Kidney (tissue), 14 donors: Measurements from ENCODE around the gene NDUFAF2. TPM values are rescaled to one million over a fixed set of nuclear protein-coding genes. Genes with fewer than 3 reads are reported as not detected.

Experiments used
- DNase-seq, 5 donors: peaks; one replicate each; pipeline ENCODE4 v3.0.0-alpha.2; 2013 to 2020
- FAIRE-seq: peaks from 2 replicates; lab custom pipeline; 2012; peaks lifted over from hg19 to GRCh38; lab: Jason Lieb, UNC
- H3K27ac ChIP-seq, 2 donors: one replicate each; pipeline ENCODE4 v1.7.0; 2013; ENCODE audit warnings: low read depth in 2 of 2, low read length in 2 of 2, inconsistent platforms in 1 of 2
- H3K27me3 ChIP-seq: one replicate; pipeline ENCODE4 v1.7.1; 2013; ENCODE audit warnings: low read length, inconsistent platforms; ENCODE audit not compliant: control insufficient read depth, insufficient read depth
- H3K36me3 ChIP-seq, 3 donors: one replicate each; pipeline versions ENCODE4 v1.7.0 to v1.7.1; 2013; ENCODE audit warnings: low read length in 3 of 3, control low read depth in 1 of 3, inconsistent platforms in 1 of 3; ENCODE audit not compliant: insufficient read depth in 3 of 3, control insufficient read depth in 2 of 3
- H3K4me1 ChIP-seq, 3 donors: one replicate each; pipeline versions ENCODE4 v1.7.0 to v1.7.1; 2013; ENCODE audit warnings: low read length in 3 of 3, inconsistent platforms in 1 of 3, low read depth in 1 of 3; ENCODE audit not compliant: control insufficient read depth in 2 of 3, insufficient read depth in 2 of 3
- H3K4me3 ChIP-seq, 3 donors: one replicate each; pipeline versions ENCODE4 v1.7.0 to v1.8.1; 2013; ENCODE audit warnings: low read length in 3 of 3, control low read depth in 1 of 3, inconsistent platforms in 1 of 3
- H3K9ac ChIP-seq, 3 donors: one replicate each; pipeline versions ENCODE4 v1.7.0 to v1.7.1; 2013; ENCODE audit warnings: low read length in 3 of 3, control low read depth in 1 of 3, inconsistent platforms in 1 of 3
- H3K9me3 ChIP-seq, 3 donors: one replicate each; pipeline versions ENCODE4 v1.7.0 to v1.7.1; 2013; ENCODE audit warnings: low read length in 3 of 3, control low read depth in 1 of 3, inconsistent platforms in 1 of 3; ENCODE audit not compliant: control insufficient read depth in 2 of 3, insufficient read depth in 1 of 3
- intact Hi-C: fragments of 100-400 bp; cut with DNase I; formaldehyde crosslinking; loops from one replicate; pipeline ENCODE4 v1.11.1; 2022
- polyA plus RNA-seq: library from polyadenylated mRNA; stranded (reverse); fragments of 350-450 nt; fragmentation: Illumina TruSeq; extraction: RNeasy Lipid Tissue Mini Kit (QIAGEN cat#74804); gene quantifications from one replicate; pipeline ENCODE4 v1.2.3, GENCODE V29; 2014; ENCODE audit warnings: low read depth, low replicate concordance; ENCODE audit not compliant: insufficient read depth
- total RNA-seq: library from RNA; stranded (reverse); fragmentation: NEBNext Ultra II Directional; extraction: Animal tissue kit (Norgen Biotek cat#: 25700); gene quantifications from one replicate; pipeline ENCODE4 v1.2.1, GENCODE V29; 2021
- TF ChIP-seq, protein P1 (sequence below): IDR thresholded peaks from 3 replicates; pipeline ENCODE4 v1.5.1; 2012; ENCODE audit warnings: mild to moderate bottlenecking, moderate library complexity, borderline replicate concordance; ENCODE audit not compliant: insufficient read depth; ENCODE audit errors: extremely low read depth
- donor health status: control.
- donor health status: control.
- donor health status: control.
- donor health status: control.
- donor health status: control.
- donor health status: DM: yes; HTN: yes; CAD: no.
- donor health status: Normal renal cell carcinoma (clear cell type).

Gene NDUFAF2
- total and polyA plus RNA-seq, 2 donors from 2014 or later = 23.7 to 47.5 TPM

DNA sequence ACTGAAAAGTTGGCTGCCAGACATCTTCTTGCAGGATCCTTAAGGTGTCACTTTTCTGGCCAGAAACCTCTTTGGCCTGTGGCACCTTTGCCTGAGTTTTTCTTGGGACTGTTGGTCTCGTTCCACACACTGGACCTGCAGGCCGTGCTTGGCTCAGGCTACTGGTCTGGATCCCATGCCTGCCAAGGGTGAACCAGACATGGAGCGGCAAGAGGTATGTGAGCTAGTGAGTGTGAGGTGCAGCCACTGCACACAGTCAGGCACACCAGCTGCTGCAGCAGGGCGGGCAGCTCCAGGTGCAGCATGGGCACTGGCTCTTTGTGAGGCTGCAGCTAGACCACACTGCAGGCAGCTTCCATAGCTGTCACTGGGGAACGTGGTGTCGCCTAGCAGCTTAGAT is 47.9 kb downstream of the NDUFAF2 start:
- Histone ChIP-seq H3K9me3 (no peaks in the 10 kb centered on the region), H3K27ac (no peak overlapping the region), H3K4me1 (no peaks in the 10 kb centered on the region), H3K27me3 (no peaks in the 10 kb centered on the region), H3K4me3 (no peak overlapping the region), H3K9ac (no peak overlapping the region), H3K36me3 (no peaks in the 10 kb centered on the region)
- no peak for DNase-seq
- FAIRE-seq = no peak
- intact Hi-C loops = no loop called here
- TF ChIP-seq, protein P1, sequence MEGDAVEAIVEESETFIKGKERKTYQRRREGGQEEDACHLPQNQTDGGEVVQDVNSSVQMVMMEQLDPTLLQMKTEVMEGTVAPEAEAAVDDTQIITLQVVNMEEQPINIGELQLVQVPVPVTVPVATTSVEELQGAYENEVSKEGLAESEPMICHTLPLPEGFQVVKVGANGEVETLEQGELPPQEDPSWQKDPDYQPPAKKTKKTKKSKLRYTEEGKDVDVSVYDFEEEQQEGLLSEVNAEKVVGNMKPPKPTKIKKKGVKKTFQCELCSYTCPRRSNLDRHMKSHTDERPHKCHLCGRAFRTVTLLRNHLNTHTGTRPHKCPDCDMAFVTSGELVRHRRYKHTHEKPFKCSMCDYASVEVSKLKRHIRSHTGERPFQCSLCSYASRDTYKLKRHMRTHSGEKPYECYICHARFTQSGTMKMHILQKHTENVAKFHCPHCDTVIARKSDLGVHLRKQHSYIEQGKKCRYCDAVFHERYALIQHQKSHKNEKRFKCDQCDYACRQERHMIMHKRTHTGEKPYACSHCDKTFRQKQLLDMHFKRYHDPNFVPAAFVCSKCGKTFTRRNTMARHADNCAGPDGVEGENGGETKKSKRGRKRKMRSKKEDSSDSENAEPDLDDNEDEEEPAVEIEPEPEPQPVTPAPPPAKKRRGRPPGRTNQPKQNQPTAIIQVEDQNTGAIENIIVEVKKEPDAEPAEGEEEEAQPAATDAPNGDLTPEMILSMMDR = no peak

DNA sequence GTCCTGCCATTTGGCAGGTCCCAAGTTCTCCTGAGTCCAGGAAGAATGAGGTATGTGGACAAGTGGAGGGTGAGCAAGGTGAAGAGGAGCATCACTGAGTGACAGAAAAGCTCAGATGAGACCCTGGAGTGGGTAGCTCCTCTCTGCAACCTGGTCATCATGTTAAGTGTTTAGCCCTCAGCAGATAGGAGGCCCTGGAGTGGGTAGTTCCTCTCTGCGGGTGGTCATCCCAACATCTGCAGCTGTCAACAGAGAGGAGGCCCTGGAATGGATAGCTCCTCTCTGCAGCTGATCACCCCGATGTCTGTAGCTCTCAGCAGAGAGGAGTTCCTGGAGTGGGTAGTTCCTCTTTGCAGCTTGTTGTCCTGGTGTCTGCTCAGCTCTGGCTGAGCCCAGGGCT is 48.4 kb downstream of the NDUFAF2 start:
- TF ChIP-seq, protein P1 = no peak
- no peak overlapping the region for H3K9ac ChIP-seq
- no peaks in the 10 kb centered on the region for H3K36me3 ChIP-seq
- DNase-seq (no peak), FAIRE-seq (no peak)
- no peak overlapping the region for H3K27ac ChIP-seq
- H3K4me3 ChIP-seq = no peak overlapping the region
- no peaks in the 10 kb centered on the region for H3K27me3 ChIP-seq
- intact Hi-C loops = no loop called here
- no peaks in the 10 kb centered on the region for H3K9me3 ChIP-seq
- H3K4me1 ChIP-seq = no peaks in the 10 kb centered on the region

DNA sequence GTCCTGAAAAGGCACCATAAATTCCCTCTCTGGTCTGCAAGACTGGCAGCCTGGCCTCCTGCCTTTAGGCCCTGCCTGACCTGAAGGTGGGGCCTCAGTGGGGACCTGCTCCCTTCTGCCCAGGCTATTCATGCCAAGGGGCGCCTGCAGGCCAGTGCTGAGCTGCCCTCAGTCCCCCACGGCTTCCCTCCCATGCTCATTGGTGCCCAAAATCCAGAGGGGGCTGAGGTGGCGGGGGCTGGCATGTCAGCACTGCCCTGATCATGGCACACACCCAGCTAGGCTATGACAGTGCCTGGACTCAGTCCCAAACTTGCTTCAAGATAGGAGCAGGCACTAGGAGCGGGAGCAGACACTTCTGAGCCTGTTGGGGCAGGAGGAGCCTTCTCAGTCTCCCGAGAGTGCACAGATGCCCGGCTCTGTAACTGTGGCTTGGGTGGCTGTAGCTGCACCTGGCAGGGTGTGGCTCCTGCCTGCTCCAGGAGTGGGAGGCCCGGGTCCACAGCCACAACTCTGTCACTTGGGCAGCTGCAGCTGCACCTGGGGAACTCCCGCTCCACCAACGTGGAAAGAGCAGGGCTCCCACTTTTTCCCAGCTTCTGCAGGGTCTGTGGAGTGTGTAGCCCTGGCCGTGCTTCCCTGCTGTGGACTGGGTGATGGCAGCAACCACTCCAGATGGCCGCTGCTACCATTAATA is 49.0 kb downstream of the NDUFAF2 start:
- TF ChIP-seq, protein P1 = no peak
- H3K27ac ChIP-seq = no peak overlapping the region
- no peaks in the 10 kb centered on the region for H3K27me3 ChIP-seq
- no peaks in the 10 kb centered on the region for H3K9me3 ChIP-seq
- intact Hi-C loops = no loop called here
- FAIRE-seq (no peak), DNase-seq (peak in 1 of 5 donors; percentile 67)
- H3K9ac ChIP-seq = no peak overlapping the region
- no peaks in the 10 kb centered on the region for H3K36me3 ChIP-seq
- H3K4me3 ChIP-seq = no peak overlapping the region
- no peaks in the 10 kb centered on the region for H3K4me1 ChIP-seq

DNA sequence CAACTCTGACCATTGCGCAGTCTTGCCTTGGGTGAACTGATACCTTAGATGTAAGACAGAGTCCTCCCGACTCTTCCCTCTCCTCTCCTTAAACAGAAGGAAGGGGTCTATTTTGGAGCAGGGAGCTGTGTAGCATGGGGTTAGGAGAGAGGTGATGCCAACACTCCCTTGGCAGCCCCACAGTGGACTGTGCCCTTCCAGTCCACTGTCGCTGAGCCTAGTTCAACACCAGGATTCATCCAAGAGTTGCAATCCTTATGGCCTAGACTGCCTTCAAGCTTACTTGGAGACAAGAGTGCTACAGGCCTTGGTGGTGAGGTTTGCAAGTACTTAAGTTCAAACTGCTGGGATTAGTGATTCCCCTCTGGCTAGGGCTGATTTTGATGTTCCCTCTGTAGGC is 51.4 kb downstream of the NDUFAF2 start:
- TF ChIP-seq, protein P1 = no peak
- FAIRE-seq (no peak), DNase-seq (no peak)
- no peaks in the 10 kb centered on the region for H3K4me1 ChIP-seq
- no peaks in the 10 kb centered on the region for H3K9me3 ChIP-seq
- intact Hi-C loops = no loop called here
- no peaks in the 10 kb centered on the region for H3K27me3 ChIP-seq
- no peak overlapping the region for H3K9ac ChIP-seq
- no peak overlapping the region for H3K27ac ChIP-seq
- H3K36me3 ChIP-seq = no peaks in the 10 kb centered on the region
- no peak overlapping the region for H3K4me3 ChIP-seq
